ENCODE results near the gene SIRPB2. TPM values are rescaled to one million over a fixed set of nuclear protein-coding genes. Genes with fewer than 3 reads are reported as not detected.

SIRPB2 gene
- total and polyA plus RNA-seq, 4 donors, result 0.99 to 4.4 (median 2.2) TPM

DNA sequence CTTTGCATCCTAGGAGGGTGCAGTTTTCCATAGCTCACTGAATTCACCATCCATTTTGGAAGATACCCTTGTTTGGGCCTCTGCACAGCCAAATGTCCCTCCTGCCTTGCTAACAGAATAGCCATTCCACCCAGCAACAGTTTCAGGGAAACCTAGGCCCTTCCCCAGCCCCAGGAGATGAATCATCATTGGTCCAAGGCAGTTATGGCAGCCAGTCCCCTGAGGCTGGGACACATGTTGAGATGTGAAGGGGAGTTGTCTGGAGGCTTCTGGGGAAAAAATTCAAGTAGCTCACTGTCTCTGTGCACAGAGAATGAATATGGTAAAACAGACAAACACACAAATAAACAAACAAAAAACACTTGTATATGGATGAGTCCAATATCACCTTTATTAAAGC lies 17.4 kb upstream of the SIRPB2 start:
- no peaks in the 10 kb centered on the region for H3K9me3 ChIP-seq (ENCODE audit: control insufficient read depth in 4 of 4, low read length in 3 of 4)
- no peak overlapping the region for H3K9ac ChIP-seq (ENCODE audit: low read depth in 1 of 2, low read length in 2 of 2)
- no peaks in the 10 kb centered on the region for H3K4me1 ChIP-seq (ENCODE audit: control insufficient read depth in 4 of 4, insufficient read depth in 4 of 4, low read length in 3 of 4)
- H3K27ac ChIP-seq (ENCODE audit: low read depth in 1 of 2, low read length in 2 of 2), result no peak overlapping the region
- no peak for DNase-seq (ENCODE audit: low spot score)
- no peak overlapping the region for H3K4me3 ChIP-seq (ENCODE audit: low read depth in 1 of 3, low read length in 3 of 3)
- TF ChIP-seq HNF4A (conservative IDR thresholded peaks at IDR 0.05), result no peak
- TF ChIP-seq RXRA (IDR thresholded peaks at IDR 0.05), result no peak
- TF ChIP-seq YY1 (IDR thresholded peaks at IDR 0.05), result no peak
- TF ChIP-seq EGR1 (IDR thresholded peaks at IDR 0.05; ENCODE audit: low read depth in 2 of 2), result no peak
- TF ChIP-seq, protein P1, sequence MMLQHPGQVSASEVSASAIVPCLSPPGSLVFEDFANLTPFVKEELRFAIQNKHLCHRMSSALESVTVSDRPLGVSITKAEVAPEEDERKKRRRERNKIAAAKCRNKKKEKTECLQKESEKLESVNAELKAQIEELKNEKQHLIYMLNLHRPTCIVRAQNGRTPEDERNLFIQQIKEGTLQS (IDR thresholded peaks at IDR 0.05), result no peak
- TF ChIP-seq GABPA (IDR thresholded peaks at IDR 0.05 in 1 of 2, conservative IDR thresholded peaks at IDR 0.05 in 1 of 2), result no peak
- TF ChIP-seq, protein P2, sequence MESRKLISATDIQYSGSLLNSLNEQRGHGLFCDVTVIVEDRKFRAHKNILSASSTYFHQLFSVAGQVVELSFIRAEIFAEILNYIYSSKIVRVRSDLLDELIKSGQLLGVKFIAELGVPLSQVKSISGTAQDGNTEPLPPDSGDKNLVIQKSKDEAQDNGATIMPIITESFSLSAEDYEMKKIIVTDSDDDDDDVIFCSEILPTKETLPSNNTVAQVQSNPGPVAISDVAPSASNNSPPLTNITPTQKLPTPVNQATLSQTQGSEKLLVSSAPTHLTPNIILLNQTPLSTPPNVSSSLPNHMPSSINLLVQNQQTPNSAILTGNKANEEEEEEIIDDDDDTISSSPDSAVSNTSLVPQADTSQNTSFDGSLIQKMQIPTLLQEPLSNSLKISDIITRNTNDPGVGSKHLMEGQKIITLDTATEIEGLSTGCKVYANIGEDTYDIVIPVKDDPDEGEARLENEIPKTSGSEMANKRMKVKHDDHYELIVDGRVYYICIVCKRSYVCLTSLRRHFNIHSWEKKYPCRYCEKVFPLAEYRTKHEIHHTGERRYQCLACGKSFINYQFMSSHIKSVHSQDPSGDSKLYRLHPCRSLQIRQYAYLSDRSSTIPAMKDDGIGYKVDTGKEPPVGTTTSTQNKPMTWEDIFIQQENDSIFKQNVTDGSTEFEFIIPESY (IDR thresholded peaks at IDR 0.05), result no peak
- TF ChIP-seq, protein P3, sequence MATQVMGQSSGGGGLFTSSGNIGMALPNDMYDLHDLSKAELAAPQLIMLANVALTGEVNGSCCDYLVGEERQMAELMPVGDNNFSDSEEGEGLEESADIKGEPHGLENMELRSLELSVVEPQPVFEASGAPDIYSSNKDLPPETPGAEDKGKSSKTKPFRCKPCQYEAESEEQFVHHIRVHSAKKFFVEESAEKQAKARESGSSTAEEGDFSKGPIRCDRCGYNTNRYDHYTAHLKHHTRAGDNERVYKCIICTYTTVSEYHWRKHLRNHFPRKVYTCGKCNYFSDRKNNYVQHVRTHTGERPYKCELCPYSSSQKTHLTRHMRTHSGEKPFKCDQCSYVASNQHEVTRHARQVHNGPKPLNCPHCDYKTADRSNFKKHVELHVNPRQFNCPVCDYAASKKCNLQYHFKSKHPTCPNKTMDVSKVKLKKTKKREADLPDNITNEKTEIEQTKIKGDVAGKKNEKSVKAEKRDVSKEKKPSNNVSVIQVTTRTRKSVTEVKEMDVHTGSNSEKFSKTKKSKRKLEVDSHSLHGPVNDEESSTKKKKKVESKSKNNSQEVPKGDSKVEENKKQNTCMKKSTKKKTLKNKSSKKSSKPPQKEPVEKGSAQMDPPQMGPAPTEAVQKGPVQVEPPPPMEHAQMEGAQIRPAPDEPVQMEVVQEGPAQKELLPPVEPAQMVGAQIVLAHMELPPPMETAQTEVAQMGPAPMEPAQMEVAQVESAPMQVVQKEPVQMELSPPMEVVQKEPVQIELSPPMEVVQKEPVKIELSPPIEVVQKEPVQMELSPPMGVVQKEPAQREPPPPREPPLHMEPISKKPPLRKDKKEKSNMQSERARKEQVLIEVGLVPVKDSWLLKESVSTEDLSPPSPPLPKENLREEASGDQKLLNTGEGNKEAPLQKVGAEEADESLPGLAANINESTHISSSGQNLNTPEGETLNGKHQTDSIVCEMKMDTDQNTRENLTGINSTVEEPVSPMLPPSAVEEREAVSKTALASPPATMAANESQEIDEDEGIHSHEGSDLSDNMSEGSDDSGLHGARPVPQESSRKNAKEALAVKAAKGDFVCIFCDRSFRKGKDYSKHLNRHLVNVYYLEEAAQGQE (IDR thresholded peaks at IDR 0.05), result no peak
- no peak for TF ChIP-seq SP1 (IDR thresholded peaks at IDR 0.05)
- no peak for TF ChIP-seq RAD21 (IDR thresholded peaks at IDR 0.05)
- peaks cover 0 to 2% (median 0%) of the 10 kb centered on the region in 4 donors for H3K27me3 ChIP-seq (ENCODE audit: control insufficient read depth in 4 of 4, insufficient read depth in 4 of 4, low read length in 3 of 4)
- H3K36me3 ChIP-seq (ENCODE audit: control insufficient read depth in 4 of 4, insufficient read depth in 3 of 4, low read depth in 1 of 4, low read length in 3 of 4), result no peaks in the 10 kb centered on the region

DNA sequence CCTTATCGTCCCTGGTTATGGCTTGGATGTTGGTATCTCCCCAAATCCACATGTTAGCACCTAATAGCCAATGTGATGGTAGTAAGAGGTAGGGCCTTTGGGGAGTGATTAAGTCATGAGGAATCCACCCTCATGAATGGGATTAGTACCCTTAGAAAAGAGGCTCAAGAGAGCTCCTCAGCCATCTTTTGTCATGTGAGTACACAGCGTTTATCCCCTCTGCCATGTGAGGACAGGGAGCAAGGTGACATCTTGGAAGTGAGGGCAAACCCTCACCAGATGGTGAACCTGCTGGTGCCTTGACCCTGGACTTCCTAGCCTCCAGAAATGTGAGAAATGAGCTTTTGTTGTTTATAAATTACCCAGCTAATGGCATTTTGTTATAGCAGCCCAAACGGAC lies 16.1 kb upstream of the SIRPB2 start:
- Histone ChIP-seq H3K9ac (ENCODE audit: low read depth in 1 of 2, low read length in 2 of 2) (no peak overlapping the region), H3K4me3 (ENCODE audit: low read depth in 1 of 3, low read length in 3 of 3) (no peak overlapping the region), H3K9me3 (ENCODE audit: control insufficient read depth in 4 of 4, low read length in 3 of 4) (no peaks in the 10 kb centered on the region), H3K4me1 (ENCODE audit: control insufficient read depth in 4 of 4, insufficient read depth in 4 of 4, low read length in 3 of 4) (no peaks in the 10 kb centered on the region), H3K27me3 (ENCODE audit: control insufficient read depth in 4 of 4, insufficient read depth in 4 of 4, low read length in 3 of 4) (peaks cover 0 to 2% (median 0%) of the 10 kb centered on the region in 4 donors), H3K36me3 (ENCODE audit: control insufficient read depth in 4 of 4, insufficient read depth in 3 of 4, low read depth in 1 of 4, low read length in 3 of 4) (no peaks in the 10 kb centered on the region), H3K27ac (ENCODE audit: low read depth in 1 of 2, low read length in 2 of 2) (no peak overlapping the region)
- no peak for TF ChIP-seq TAF1 (conservative IDR thresholded peaks at IDR 0.05)
- TF ChIP-seq, protein P4, sequence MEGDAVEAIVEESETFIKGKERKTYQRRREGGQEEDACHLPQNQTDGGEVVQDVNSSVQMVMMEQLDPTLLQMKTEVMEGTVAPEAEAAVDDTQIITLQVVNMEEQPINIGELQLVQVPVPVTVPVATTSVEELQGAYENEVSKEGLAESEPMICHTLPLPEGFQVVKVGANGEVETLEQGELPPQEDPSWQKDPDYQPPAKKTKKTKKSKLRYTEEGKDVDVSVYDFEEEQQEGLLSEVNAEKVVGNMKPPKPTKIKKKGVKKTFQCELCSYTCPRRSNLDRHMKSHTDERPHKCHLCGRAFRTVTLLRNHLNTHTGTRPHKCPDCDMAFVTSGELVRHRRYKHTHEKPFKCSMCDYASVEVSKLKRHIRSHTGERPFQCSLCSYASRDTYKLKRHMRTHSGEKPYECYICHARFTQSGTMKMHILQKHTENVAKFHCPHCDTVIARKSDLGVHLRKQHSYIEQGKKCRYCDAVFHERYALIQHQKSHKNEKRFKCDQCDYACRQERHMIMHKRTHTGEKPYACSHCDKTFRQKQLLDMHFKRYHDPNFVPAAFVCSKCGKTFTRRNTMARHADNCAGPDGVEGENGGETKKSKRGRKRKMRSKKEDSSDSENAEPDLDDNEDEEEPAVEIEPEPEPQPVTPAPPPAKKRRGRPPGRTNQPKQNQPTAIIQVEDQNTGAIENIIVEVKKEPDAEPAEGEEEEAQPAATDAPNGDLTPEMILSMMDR (IDR thresholded peaks at IDR 0.05; ENCODE audit: low read depth, low read length, missing input control), result no peak
- TF ChIP-seq RXRA (IDR thresholded peaks at IDR 0.05), result no peak
- TF ChIP-seq FOXA1 (IDR thresholded peaks at IDR 0.05), result no peak
- no peak for TF ChIP-seq HNF4G (IDR thresholded peaks at IDR 0.05)
- TF ChIP-seq RAD21 (IDR thresholded peaks at IDR 0.05), result no peak
- TF ChIP-seq, protein P3 (IDR thresholded peaks at IDR 0.05), result no peak
- no peak for TF ChIP-seq NR2F2 (IDR thresholded peaks at IDR 0.05)
- no peak for TF ChIP-seq HNF4A (conservative IDR thresholded peaks at IDR 0.05)
- TF ChIP-seq FOXA2 (IDR thresholded peaks at IDR 0.05), result no peak
- TF ChIP-seq, protein P1 (IDR thresholded peaks at IDR 0.05), result no peak
- TF ChIP-seq JUND (IDR thresholded peaks at IDR 0.05), result no peak
- TF ChIP-seq YY1 (IDR thresholded peaks at IDR 0.05), result no peak
- TF ChIP-seq SP1 (IDR thresholded peaks at IDR 0.05), result no peak
- TF ChIP-seq, protein P2 (IDR thresholded peaks at IDR 0.05), result no peak
- no peak for TF ChIP-seq EGR1 (IDR thresholded peaks at IDR 0.05; ENCODE audit: low read depth in 2 of 2)
- no peak for TF ChIP-seq GABPA (IDR thresholded peaks at IDR 0.05 in 1 of 2, conservative IDR thresholded peaks at IDR 0.05 in 1 of 2)
- no peak for DNase-seq (ENCODE audit: low spot score)
- WGBS, result 75% methylated on average over 3 of the region's 3 CpGs
